ENCODE data around the gene MFSD1.

- TF ChIP-seq CTCF (IDR thresholded peaks at IDR 0.05 in 4 of 5, conservative IDR thresholded peaks at IDR 0.05 in 1 of 5) (no peak), POLR2A (IDR thresholded peaks at IDR 0.05) (no peak)
Observed at GRCh38 chr3:158821847-158822246, 20.0 kb downstream of the MFSD1 start.
